Stimulated activated CD8-positive, alpha-beta memory T cell treated with anti-CD3 and anti-CD28 coated beads, Interleukin-4, amount 100 ng/mL, for 4 hours (primary cell): ENCODE results near the gene TTYH3.

Experiments used
- DNase-seq, 2 donors: peaks; one replicate each; pipeline ENCODE4 v3.0.0-alpha.2; 2020; ENCODE audit warnings: low read depth in 2 of 2, low spot score in 1 of 2

Gene TTYH3

DNA sequence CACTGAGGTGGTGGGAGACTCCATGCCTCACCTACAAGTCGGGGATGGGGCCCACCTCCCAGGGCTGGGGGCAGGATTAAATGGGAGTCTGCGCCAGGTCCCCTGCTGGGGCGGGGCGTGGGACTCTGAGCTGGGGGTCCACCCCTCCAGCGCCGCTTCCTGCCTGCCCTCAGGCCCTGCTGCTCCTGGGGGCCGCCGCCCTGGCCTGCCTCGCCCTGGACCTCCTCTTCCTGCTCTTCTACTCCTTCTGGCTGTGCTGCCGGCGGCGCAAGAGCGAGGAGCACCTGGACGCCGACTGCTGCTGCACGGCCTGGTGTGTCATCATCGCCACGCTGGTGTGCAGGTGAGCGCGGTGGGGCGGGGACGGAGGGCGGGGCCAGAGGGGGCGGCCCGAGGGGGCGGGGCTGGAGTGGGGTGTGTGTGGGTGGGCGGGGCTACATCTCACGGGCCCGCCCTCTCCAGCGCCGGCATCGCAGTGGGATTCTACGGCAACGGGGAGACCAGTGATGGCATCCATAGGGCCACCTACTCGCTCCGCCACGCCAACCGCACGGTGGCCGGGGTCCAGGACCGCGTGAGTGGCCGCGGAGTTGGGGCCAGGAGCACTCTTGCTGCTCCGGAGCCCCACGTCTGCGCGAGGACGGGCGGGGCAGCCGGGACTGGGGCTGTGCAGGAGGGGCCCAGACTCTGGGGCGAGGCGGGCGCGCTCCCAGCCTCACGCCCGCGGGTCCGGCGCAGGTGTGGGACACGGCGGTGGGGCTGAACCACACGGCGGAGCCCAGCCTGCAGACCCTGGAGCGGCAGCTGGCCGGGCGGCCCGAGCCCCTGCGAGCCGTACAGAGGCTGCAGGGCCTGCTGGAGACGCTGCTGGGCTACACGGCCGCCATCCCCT lies 15.1 kb downstream of the TTYH3 start:
- DNase-seq = no peak

DNA sequence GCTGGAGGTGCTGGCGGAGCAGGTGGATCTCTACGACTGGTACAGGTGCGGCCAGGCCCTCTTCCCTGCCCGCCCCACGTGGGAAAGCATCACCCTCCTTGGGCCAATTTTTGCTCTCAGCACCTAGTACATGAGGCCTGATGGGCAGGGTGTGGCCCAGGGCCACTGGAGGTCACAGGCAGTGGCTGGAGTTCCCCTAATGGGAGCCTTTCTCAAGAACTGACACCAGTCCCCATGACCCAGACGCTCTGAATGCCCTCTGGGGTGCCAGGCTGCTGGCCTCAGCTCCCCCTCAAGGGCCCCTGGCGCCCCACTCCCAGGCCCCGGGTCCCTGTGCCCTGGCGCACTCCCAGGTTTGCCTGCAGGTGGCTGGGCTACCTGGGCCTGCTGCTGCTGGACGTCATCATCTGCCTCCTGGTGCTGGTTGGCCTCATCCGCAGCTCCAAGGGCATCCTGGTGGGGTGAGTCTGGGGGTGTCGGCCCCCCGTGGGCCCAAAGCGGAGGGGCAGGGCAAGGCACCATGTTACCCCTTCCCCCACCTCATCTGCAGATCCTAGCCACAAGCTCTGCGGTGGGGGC lies 15.9 kb downstream of the TTYH3 start:
- no peak for DNase-seq

DNA sequence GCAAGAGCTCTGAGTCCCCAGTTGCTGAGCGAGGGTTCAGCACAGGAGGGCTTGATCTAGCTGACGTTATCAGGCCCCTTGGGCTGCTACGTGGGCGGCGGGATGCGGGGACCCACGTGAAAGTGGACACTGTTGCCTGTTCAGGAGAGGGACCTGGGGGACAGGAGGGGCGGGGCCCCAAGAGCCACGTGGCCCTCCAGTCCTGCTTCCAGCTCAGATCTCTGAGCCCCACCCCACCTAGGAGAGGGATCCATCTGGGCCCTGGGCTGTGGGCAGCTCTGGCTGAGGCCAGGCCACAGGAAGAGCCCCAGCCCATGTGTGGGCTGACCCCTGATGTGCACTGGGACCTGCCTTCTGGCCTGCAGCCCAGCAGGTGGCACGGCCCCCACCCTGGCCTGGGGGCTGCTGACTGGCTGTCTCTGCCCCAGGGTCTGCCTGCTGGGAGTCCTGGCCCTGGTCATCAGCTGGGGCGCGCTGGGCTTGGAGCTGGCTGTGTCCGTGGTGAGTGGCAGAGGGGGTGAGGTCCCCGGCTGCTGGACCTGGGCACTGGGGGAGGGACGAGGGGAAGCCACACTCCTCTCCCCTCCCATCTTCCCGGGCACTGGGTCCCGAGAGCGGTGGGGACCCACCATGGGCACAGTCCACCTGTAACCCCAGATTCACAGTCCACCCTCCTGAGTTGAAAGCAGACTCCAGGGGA lies 17.5 kb downstream of the TTYH3 start:
- DNase-seq = no peak

DNA sequence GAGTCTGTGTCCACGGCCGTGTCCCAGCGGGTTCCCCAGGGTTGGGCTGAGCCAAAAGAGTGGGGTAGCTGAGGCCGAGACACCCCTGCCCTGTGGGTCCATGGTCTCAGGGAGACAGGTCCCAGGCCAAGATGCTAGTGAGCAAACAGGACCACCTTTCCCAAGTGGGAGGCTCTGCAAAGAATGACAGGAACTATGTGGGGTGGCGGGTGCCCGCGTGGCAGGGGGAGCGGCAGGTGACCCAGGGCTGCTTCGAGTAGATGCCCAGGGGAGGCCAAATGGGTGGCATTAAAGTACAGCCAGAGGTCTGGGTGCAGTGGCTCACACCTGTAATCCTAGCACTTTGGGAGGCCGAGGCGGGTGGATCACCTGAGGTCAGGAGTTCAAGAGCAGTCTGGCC lies 18.2 kb downstream of the TTYH3 start:
- no peak for DNase-seq

DNA sequence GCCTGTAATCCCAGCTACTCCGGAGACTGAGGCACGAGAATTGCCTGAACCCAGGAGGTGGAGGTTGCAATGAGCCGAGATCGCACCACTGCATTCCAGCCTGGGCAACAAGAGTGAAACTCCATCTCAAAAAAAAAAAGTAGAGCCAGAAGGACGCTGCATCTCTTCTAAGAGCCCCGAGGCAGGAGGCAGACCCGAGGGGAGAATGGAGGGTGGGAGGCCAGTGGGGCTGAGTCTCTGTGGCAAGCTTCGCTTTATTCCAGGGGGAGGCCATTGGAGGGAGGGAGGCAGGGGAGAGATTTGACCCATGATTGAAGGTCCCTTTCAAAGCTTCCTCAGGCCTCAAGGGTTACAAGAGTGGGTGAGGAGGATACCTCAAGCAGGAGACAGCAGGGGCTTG lies 18.7 kb downstream of the TTYH3 start:
- DNase-seq = no peak

DNA sequence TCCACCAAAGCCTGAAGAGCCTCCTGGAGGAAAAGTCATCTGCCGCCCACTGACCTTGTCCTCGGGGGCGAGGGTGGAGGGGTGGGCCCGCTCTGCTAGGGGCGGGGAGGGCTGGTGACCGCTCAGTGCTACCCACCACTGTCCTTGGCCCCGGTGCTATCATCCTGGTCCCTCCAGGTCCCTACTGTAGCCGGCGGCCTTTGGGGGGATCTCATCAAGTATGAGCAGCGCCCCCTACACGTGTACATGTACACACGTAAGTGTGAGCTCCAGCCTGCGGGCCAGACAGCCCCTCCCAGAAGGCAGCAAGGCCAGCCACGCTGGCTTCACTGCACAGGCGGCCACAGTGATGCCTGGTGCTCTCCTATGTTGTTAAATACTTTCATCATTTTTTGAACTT lies 19.6 kb downstream of the TTYH3 start:
- DNase-seq = no peak

DNA sequence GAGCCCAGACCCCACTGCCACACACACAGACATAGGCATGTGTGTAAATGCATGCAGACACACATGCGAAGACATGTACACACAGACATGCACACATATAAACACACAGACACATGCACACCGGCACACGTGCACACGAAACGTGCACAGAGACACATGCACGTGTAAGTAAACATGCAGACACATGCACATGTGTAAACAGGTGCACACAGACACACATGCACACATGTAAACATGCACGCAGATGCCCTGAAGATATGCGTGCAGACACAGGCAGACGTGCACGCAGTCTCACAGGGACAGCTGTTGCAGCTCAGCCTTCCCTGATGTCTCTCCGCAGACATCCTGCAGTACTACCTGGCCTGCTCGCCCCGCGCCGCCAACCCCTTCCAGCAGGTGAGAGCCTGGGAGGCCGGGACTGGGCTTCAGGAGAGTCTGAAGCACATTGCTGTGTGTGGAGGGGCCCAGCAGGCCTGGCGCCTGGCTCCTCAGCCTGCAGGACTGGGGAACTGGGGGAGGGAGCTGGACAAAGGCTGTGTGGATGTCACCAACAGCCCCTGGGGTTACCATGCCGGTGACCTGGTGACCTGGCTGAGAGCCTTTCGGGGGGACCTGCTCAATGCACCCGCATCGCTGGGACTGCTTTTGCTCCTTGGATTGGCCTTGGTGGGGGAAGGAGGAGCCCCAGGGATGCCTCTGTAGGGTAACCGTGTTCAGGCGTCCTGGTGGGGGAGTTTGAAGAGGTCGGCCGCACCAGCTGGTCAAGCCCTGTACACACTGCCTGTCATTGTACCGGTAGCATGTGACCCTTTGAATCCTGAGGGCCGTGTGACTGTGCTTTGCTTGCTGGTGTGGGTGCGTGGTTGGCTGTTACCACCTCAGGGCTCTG lies 20.3 kb downstream of the TTYH3 start:
- no peak for DNase-seq

DNA sequence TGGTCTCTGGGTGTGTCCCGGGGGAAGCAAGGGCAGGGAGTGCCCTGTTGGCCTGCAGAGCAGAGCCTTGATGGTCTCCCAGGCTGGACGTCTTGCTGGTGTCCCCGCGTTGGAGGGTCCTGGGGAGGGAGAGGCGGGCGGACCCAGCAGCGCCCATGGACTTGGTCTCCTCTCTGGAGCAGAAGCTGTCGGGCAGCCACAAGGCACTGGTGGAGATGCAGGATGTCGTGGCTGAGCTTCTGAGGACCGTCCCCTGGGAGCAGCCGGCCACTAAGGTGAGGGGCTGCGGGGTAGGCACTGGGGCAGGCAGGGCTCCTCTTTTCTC lies 20.9 kb downstream of the TTYH3 start:
- no peak for DNase-seq

DNA sequence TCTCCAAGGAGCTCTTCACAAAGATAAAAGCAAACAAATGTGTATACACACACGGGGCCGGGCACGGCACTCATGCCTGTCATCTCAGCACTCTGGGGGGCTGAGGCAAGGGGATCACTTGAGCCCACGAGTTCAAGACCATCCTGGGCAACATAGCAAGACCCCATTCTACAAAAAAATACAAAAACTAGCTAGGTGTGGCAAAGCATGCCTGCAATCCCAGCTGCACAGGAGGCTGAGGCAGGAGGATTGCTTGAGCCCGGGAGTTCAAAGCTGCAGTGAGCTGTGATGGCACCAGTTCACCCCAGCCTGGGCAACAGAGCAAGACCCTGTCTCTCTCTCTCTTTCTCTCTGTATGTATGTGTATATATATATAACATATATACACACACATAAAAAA lies 22.3 kb downstream of the TTYH3 start:
- no peak for DNase-seq

DNA sequence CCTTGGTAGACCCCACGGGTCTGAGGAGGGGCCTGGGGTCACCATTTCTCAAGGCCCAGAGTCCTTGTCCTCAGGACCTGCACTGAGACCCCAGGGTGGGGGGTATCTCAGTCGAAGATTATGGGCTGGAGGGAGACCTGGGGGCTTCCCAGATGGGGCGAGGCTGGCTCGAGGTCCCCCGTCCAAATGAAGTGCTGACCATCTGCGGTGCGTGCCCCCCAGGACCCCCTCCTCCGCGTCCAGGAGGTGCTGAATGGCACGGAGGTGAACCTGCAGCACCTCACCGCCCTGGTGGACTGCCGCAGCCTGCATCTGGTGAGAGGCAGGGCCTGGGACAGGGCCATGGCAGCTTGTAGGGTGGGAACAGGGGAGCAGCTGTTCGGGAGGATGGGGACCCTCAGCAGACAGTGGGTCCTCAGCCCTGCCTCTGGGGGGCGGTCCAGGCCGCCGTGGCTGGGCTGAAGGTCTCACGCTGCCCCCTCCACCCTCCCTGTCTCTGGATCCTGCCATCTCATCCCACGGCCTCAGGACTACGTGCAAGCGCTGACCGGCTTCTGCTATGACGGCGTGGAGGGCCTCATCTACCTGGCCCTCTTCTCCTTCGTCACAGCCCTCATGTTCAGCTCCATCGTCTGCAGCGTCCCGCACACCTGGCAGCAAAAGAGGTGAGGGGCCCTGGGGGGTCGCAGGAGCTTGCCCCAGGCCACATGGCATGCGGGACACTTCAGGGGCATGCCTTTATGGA lies 24.3 kb downstream of the TTYH3 start:
- DNase-seq = no peak

DNA sequence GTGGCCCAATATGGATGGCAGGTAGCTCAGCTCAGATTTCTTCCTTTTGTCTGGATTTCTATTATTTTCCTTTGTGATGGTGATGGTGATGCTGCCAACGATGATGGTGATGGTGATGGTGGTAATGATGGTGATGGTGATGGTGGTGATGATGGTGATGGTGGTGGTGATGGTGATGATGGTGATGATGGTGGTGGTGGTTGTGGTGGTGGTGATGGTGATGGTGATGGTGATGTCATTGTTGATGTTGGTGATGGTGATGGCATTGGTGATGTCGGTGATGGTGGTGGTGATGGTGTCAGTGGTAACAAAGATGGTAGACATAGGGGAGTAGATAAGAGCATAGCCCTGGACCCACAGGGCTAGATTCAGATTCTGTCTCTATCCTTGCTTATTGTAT lies 25.4 kb downstream of the TTYH3 start:
- no peak for DNase-seq

DNA sequence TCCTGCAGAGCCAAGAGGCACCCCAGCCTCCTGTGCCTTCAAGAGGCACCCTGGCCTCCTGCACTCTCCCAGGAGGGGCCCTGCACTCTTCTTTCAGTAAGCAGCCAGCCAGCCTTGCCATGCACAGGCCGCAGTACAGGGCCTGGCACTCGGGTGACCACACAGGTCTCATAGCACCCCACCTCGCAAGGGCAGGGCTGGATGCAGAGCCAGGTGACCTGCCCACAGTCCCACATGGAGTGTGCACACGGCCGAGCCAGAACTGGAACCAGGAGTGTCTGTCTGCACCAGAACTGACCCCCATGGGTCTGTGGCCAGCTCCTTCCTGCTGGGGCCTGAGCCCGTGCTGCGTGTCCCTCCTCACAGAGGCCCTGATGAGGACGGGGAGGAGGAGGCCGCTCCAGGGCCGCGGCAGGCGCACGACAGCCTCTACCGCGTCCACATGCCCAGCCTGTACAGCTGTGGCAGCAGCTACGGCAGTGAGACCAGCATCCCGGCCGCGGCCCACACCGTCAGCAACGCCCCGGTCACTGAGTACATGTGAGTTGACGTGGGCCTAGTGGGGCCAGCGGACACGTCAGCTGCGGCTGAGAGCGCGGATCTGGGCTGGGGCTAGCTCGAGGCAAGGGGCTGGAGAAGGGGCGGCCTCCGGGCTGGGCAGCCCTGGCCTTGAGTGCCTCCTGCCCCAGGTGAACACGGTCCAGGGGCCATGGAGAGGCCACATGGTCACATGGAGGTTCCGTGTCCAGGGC lies 26.3 kb downstream of the TTYH3 start:
- DNase-seq = no peak

DNA sequence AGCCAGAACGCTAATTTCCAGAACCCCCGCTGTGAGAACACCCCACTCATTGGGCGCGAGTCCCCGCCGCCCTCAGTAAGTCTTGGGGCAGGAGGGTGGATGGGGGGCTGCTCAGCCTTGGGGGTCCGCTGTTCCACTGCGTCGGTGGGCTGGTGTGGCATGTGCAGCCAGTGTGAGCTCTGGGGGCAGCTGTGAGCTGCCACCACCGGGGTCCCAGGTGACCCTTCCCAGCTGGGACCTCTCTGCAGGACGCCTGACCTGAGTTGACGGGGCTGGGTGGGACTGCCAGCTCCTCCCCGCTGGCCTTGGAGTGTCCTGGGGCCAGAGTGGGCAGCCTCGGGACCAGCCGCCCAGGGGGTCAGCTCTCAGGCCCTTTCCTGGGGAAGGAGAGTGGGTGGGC lies 27.2 kb downstream of the TTYH3 start:
- DNase-seq = no peak

DNA sequence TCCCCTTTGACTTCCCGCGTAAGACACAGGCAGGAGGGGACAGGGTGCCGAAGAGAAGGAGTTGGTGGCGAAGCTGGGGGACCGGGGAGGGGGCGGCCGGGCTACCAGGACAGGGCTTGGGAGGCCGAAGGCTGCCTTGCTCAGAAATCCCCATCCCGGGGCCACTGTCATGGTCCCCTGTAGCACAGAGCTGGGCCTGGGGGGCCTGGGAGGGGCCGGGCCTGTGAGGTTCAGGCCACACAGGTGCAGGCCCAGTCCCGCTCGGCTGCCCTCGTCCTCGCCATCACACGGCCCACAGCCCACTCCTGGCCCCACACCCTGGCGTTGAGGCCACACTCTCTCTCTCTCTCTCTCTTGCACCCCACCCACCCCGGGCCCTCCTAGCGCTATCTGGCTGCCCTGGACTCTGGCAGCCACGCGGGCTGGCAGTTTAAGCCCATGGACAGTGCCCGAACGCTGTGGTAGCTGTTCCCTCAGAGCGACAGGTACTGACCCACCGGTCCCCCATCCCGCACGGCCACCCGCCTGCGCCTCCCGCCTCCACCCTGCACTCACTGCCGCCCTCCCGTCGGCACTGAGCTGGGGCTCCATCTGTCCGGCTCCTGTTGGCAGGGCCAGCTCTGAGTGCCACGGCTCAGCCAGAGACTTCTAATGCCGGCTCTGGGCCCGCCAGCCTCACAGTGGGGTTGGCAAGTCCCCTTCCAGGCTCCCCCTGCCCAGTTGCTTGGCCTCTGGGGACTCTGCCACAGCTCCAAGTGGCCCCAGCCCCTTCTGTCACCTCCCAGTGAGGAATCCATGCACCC lies 28.0 kb downstream of the TTYH3 start:
- DNase-seq = no peak

DNA sequence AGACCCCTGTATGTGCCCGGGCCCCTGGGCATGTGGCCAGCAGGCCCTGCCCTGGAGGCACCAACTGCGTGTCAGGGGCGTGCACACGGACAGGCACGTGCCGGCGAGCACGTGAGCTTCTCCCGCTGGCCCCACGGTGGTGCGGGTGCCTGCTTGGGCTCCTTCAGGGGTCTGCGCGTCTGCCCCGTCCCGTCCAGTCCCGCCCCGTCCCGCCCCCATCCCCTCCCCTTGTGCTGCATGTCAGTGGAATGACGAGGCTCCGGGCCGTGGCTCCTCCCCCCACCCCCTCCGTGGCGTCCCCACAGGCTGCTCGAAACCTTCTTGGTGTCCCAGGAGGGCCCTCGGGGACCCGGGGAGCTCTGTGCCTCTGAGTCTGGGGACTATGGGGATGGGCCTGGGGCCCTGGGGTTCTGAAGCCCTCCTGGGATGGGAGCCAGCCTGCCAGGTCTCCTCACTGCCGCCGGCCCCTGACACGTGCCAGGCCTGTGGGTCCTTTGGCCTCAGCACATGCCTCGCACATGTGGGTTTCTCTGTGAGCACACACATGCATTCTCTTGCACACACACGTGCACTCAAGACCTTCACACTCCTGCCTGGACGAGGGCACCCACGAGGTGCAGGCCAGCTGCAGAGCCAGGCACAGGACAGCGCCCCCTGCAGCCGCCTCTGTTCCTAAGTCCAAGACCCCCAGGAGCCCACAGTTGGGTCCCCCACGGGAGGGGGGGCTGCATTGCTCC lies 28.7 kb downstream of the TTYH3 start:
- DNase-seq = no peak

DNA sequence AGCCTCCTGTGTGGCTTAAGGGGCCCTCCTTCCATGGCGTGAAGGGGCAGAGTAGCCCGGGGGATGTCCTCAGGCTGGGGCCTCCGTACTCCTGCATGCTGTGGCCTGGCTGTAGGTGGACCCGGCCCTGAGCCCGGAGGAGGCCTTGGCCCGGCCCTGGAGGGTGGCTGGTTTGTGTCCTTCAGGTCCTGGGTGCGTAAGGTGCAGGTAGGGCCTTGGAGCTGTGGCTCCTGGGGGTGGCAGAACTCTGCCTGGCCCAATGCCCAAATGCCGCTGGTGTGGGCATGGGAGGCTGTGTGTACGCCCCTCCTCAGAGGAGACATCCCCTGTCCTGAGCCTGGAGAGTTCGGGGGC lies 29.3 kb downstream of the TTYH3 start:
- no peak for DNase-seq

DNA sequence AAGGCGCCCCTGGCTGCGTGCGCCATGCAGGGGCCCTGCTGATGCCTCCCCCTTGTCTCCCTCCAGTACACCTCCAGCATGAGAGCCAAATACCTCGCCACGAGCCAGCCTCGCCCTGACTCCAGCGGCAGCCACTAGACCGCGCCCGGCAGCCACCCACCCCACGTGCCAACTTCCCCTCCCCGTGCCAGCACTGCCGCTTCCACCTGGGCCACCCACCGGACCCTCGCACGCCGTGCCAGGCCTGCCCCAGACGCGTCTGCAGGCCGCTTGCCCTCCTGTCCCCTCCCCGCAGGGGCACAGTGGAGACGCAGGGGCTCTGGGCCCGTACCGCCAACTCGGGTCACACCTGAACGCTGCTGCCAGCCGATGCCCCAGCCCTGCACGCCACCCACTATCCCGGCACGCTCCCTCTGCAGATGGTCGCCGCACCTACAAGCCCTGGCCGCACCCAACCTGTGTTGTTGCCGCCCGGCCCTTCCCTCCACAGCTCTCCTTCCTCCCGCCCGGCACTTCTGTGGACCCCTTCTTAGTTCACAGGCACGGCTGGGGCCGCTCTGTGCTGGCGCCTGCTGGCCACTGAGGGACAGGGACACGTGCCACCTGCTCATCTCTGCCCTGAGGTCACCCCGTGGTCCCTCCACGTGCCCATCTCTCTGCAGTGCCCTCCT lies 30.0 kb downstream of the TTYH3 start:
- no peak for DNase-seq
